ENCODE results near the gene FRAT2. TPM values are rescaled to one million over a fixed set of nuclear protein-coding genes. Genes with fewer than 3 reads are reported as not detected.

The FRAT2 gene
- total RNA-seq, 1 donor from 2014 or later: 8.6 TPM

- TF ChIP-seq POLR2A (IDR thresholded peaks at IDR 0.05): no peak
- TF ChIP-seq, protein P1, sequence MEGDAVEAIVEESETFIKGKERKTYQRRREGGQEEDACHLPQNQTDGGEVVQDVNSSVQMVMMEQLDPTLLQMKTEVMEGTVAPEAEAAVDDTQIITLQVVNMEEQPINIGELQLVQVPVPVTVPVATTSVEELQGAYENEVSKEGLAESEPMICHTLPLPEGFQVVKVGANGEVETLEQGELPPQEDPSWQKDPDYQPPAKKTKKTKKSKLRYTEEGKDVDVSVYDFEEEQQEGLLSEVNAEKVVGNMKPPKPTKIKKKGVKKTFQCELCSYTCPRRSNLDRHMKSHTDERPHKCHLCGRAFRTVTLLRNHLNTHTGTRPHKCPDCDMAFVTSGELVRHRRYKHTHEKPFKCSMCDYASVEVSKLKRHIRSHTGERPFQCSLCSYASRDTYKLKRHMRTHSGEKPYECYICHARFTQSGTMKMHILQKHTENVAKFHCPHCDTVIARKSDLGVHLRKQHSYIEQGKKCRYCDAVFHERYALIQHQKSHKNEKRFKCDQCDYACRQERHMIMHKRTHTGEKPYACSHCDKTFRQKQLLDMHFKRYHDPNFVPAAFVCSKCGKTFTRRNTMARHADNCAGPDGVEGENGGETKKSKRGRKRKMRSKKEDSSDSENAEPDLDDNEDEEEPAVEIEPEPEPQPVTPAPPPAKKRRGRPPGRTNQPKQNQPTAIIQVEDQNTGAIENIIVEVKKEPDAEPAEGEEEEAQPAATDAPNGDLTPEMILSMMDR (IDR thresholded peaks at IDR 0.05): no peak
- TF ChIP-seq POLR2AphosphoS5 (IDR thresholded peaks at IDR 0.05; ENCODE audit: insufficient read depth in 1 of 2, low read depth in 1 of 2): no peak
- Histone ChIP-seq H3K36me3 (no peaks in the 10 kb centered on the region), H3K4me1 (no peaks in the 10 kb centered on the region), H3K27ac (no peak overlapping the region), H3K4me3 (no peak overlapping the region), H3K27me3 (no peaks in the 10 kb centered on the region), H3K9me3 (no peaks in the 10 kb centered on the region)
- DNase-seq (ENCODE audit: extremely low spot score in 2 of 2): no peak
- intact Hi-C loops (cut with DNase I): no loop called here
Observed at GRCh38 chr10:97356918-97357317, 22.4 kb upstream of the FRAT2 start.

GRCh38 chr10:97356318-97356914 lies 21.9 kb upstream of the FRAT2 start:
- Histone ChIP-seq H3K4me3 (no peak overlapping the region), H3K36me3 (no peaks in the 10 kb centered on the region), H3K9me3 (no peaks in the 10 kb centered on the region), H3K27me3 (no peaks in the 10 kb centered on the region), H3K27ac (peak overlapping the region; percentile 2), H3K4me1 (no peaks in the 10 kb centered on the region)
- intact Hi-C loops (cut with DNase I): no loop called here
- TF ChIP-seq POLR2A (IDR thresholded peaks at IDR 0.05) (no peak), POLR2AphosphoS5 (IDR thresholded peaks at IDR 0.05; ENCODE audit: insufficient read depth in 1 of 2, low read depth in 1 of 2) (no peak)
- TF ChIP-seq, protein P1 (IDR thresholded peaks at IDR 0.05): no peak
- no peak for DNase-seq (ENCODE audit: extremely low spot score in 2 of 2)

DNA sequence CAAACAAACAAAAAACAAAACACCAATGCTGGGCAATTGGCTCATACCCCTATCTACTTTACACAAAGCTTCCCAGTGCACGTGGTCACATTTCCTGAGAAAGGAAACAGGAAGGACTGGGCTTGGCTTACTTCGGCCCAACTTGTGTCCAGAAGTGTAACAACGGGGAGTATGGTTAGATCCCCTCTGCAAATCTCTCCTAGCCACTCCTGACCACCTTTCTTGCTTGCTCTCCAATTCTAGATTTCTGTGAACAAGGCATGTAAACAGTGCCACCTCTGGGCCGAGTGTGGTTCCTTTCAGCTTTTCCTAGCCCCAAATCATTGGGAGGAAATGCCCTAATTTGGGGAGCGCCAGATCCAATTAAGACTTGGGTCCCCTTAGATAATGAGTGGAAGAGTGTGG lies 21.0 kb upstream of the FRAT2 start:
- H3K27ac ChIP-seq: no peak overlapping the region
- no peaks in the 10 kb centered on the region for H3K36me3 ChIP-seq
- H3K9me3 ChIP-seq: no peaks in the 10 kb centered on the region
- H3K4me3 ChIP-seq: no peak overlapping the region
- TF ChIP-seq POLR2AphosphoS5 (IDR thresholded peaks at IDR 0.05; ENCODE audit: insufficient read depth in 1 of 2, low read depth in 1 of 2) (no peak), POLR2A (IDR thresholded peaks at IDR 0.05) (no peak)
- TF ChIP-seq, protein P1 (IDR thresholded peaks at IDR 0.05): no peak
- DNase-seq (ENCODE audit: extremely low spot score in 2 of 2): no peak
- H3K27me3 ChIP-seq: no peaks in the 10 kb centered on the region
- intact Hi-C loops (cut with DNase I): no loop called here
- no peaks in the 10 kb centered on the region for H3K4me1 ChIP-seq

GRCh38 chr10:97353945-97354344 lies 19.4 kb upstream of the FRAT2 start:
- no peak overlapping the region for H3K27ac ChIP-seq
- no peaks in the 10 kb centered on the region for H3K36me3 ChIP-seq
- no peaks in the 10 kb centered on the region for H3K27me3 ChIP-seq
- no peak overlapping the region for H3K4me3 ChIP-seq
- TF ChIP-seq, protein P1 (IDR thresholded peaks at IDR 0.05): no peak
- TF ChIP-seq POLR2AphosphoS5 (IDR thresholded peaks at IDR 0.05; ENCODE audit: insufficient read depth in 1 of 2, low read depth in 1 of 2) (no peak), POLR2A (IDR thresholded peaks at IDR 0.05) (no peak)
- intact Hi-C loops (cut with DNase I): no loop called here
- no peaks in the 10 kb centered on the region for H3K9me3 ChIP-seq
- no peak for DNase-seq (ENCODE audit: extremely low spot score in 2 of 2)
- H3K4me1 ChIP-seq: no peaks in the 10 kb centered on the region

DNA sequence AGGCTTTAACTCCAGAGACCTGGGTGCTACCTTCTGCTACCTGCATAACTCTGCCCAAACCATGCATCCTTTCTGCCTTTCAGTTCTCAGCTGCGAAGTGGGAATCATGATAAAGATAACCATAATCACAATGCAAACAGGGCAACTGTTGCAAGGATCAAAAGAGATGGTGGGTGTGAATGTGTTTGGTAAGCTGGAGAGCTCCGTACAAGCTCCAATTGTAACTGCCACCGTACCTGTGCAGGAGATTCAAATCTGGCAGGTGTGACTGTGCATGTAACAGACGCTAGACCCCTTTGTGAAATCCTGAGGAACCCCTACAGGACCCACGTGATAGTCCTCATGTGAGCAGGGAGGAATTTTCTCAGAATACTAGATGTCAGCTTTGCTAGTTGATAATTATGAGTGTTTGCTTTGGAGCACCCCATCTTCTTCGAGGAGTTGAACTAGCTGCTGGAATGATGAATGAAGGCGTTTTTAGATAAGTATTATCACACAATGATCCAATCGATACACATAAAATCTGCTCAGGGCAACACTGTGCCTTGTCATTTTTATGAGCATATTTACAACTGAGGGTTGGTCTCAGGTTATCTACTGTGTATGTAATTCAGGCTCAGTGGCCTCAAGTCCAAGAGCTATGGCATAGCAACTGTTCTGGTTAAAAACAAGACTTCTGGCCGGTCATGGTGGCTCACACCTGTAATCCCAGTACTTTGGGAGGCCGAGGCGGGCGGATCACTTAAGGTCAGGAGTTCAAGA lies 15.4 kb upstream of the FRAT2 start:
- H3K27ac ChIP-seq: no peak overlapping the region

More for the DNA sequence above, 15.4 kb upstream of the FRAT2 start:
- Histone ChIP-seq H3K4me1 (no peaks in the 10 kb centered on the region), H3K36me3 (no peaks in the 10 kb centered on the region), H3K4me3 (no peak overlapping the region), H3K27me3 (no peaks in the 10 kb centered on the region), H3K9me3 (no peaks in the 10 kb centered on the region)
- DNase-seq (ENCODE audit: extremely low spot score in 2 of 2): no peak
- TF ChIP-seq, protein P1 (IDR thresholded peaks at IDR 0.05): no peak
- TF ChIP-seq POLR2A (IDR thresholded peaks at IDR 0.05) (no peak), POLR2AphosphoS5 (IDR thresholded peaks at IDR 0.05; ENCODE audit: insufficient read depth in 1 of 2, low read depth in 1 of 2) (no peak)
- intact Hi-C loops (cut with DNase I): no loop called here
